MCF 10A (cell line): ENCODE measurements around the gene FARSB. TPM values are rescaled to one million over a fixed set of nuclear protein-coding genes. Genes with fewer than 3 reads are reported as not detected.
A peak's percentile ranks its signal among the peaks of the same experiment; 100 is the strongest.

ENCODE experiments used
- BruUV-seq: library from RNA; stranded (reverse); fragments of 400-500 nt; replicated peaks from 2 replicates; lab custom pipeline; 2021; lab: Mats Ljungman, UMichigan
- CTCF ChIA-PET: fragments of 300-600 bp; sonication (Branson Sonifier 250); formaldehyde crosslinking; extraction: SDS; loops from one replicate; lab custom pipeline; 2021; ENCODE audit warnings: antibody characterized with exemption, inconsistent platforms; lab: Yijun Ruan, JAX
- POLR2A ChIA-PET: fragments of 300-600, 350-650 bp; sonication (Branson Sonifier 250); formaldehyde crosslinking; extraction: SDS; loops from one replicate; lab custom pipeline; 2020; ENCODE audit warnings: antibody characterized with exemption, inconsistent platforms; lab: Yijun Ruan, JAX
- DNase-seq: peaks from one replicate; pipeline ENCODE4 v3.0.0-alpha.2; 2018; ENCODE audit not compliant: unreplicated experiment
- H3K27ac Mint-ChIP-seq: one replicate; pipeline ENCODE4 v1.8.0; 2022; ENCODE audit warnings: mild to moderate bottlenecking, low read depth, mixed read lengths; ENCODE audit not compliant: unreplicated experiment
- H3K27me3 Mint-ChIP-seq: one replicate; pipeline ENCODE4 v1.8.0; 2022; ENCODE audit warnings: mixed read lengths; ENCODE audit not compliant: insufficient read depth, unreplicated experiment
- H3K36me3 Mint-ChIP-seq: one replicate; pipeline ENCODE4 v1.8.0; 2022; ENCODE audit warnings: mild to moderate bottlenecking, moderate library complexity, mixed read lengths; ENCODE audit not compliant: insufficient read depth, unreplicated experiment
- H3K4me1 Mint-ChIP-seq: one replicate; pipeline ENCODE4 v1.8.0; 2022; ENCODE audit warnings: mixed read lengths; ENCODE audit not compliant: insufficient read depth, unreplicated experiment
- H3K4me3 Mint-ChIP-seq: one replicate; pipeline ENCODE4 v1.8.0; 2022; ENCODE audit warnings: mild to moderate bottlenecking, moderate library complexity, mixed read lengths; ENCODE audit not compliant: unreplicated experiment
- H3K9me3 Mint-ChIP-seq: one replicate; pipeline ENCODE4 v1.8.0; 2022; ENCODE audit warnings: mixed read lengths; ENCODE audit not compliant: unreplicated experiment
- CTCF ChIP-seq: fragments of 200-600 bp; IDR thresholded peaks from one replicate; pipeline ENCODE4 v1.8.0; 2022; ENCODE audit warnings: antibody characterized with exemption, mild to moderate bottlenecking; ENCODE audit not compliant: unreplicated experiment
- intact Hi-C: fragments of 100-400 bp; cut with micrococcal nuclease; formaldehyde crosslinking; loops from 2 replicates; pipeline ENCODE4 v1.14.1; 2022
- total RNA-seq: library from RNA; stranded (reverse); gene quantifications from 2 replicates; pipeline ENCODE4 v1.2.3, GENCODE V29; 2022

The FARSB gene
- total RNA-seq, 1 experiment from 2014 or later = 70.3 TPM

- DNase-seq = no peak
- H3K27me3 Mint-ChIP-seq = no peaks in the 10 kb centered on the region
- BruUV-seq = no TSS peak
- no peak overlapping the region for H3K4me3 Mint-ChIP-seq
- peak overlapping the region; percentile 59 for H3K27ac Mint-ChIP-seq
- ChIA-PET POLR2A (interaction anchor here (0.9 to 1.1 kb wide), 3 partner anchors 10 to 255 kb away, joined by 3 to 5 read pairs (median 5); no protein-coding TSS in a partner anchor), CTCF (interaction anchor here (0.7 to 3.6 kb wide), 3 partner anchors 11 to 247 kb away, joined by 3 to 15 read pairs (median 3); no protein-coding TSS in a partner anchor)
- intact Hi-C loops = no loop called here
- H3K9me3 Mint-ChIP-seq = no peaks in the 10 kb centered on the region
- H3K4me1 Mint-ChIP-seq = peaks cover 23% of the 10 kb centered on the region
- no peak for TF ChIP-seq CTCF
- H3K36me3 Mint-ChIP-seq = peaks cover 74% of the 10 kb centered on the region
These were observed 83.6 kb downstream of the FARSB start for GRCh38 chr2:222572264-222572721.

DNA sequence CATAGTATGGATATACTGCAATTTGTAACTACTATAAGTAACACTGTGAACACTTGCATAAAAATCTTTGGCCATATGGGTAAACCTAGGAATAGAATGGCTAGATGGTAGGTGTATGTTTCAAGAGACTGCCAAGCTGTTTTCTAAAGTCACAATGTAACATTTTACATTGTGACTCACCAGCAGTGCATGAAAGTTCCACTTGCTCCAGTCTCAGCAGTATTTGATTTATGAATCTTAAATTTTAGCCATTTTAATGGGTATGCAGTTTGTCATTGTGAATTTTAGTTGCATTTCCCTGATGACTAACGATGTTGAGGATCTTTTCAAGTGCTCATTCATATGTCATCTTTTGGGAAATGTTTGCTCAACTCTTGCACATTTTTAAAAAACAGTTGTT, 86.1 kb downstream of the FARSB start:
- Mint-ChIP-seq H3K9me3 (no peaks in the 10 kb centered on the region), H3K36me3 (peaks cover 75% of the 10 kb centered on the region), H3K4me1 (peaks cover 19% of the 10 kb centered on the region), H3K4me3 (no peak overlapping the region), H3K27me3 (no peaks in the 10 kb centered on the region), H3K27ac (no peak overlapping the region)
- TF ChIP-seq CTCF = no peak
- POLR2A ChIA-PET = interaction anchor here (1.0 to 2.2 kb wide), 5 partner anchors 25 to 252 kb away, joined by 3 to 11 read pairs (median 4); no protein-coding TSS in a partner anchor
- no peak for DNase-seq
- BruUV-seq = no TSS peak
- intact Hi-C loops = no loop called here
- CTCF ChIA-PET = interaction anchor here (3.6 to 4.0 kb wide), 2 partner anchors 8 to 251 kb away, joined by 15 to 30 read pairs; no protein-coding TSS in a partner anchor

GRCh38 chr2:222568865-222569264, 87.0 kb downstream of the FARSB start:
- ChIA-PET POLR2A (interaction anchor here (0.7 to 2.2 kb wide), 7 partner anchors 9 to 1280 kb away, joined by 3 to 11 read pairs (median 3); no protein-coding TSS in a partner anchor), CTCF (interaction anchor here (0.5 to 4.0 kb wide), 5 partner anchors 7 to 544 kb away, joined by 3 to 30 read pairs (median 6); no protein-coding TSS in a partner anchor)
- Mint-ChIP-seq H3K9me3 (no peaks in the 10 kb centered on the region), H3K36me3 (peaks cover 75% of the 10 kb centered on the region), H3K4me3 (no peak overlapping the region), H3K27ac (no peak overlapping the region), H3K4me1 (peaks cover 19% of the 10 kb centered on the region), H3K27me3 (no peaks in the 10 kb centered on the region)
- intact Hi-C loops = no loop called here
- TF ChIP-seq CTCF = no peak
- BruUV-seq = no TSS peak
- peak; percentile 70 for DNase-seq

GRCh38 chr2:222566229-222566628, 89.7 kb downstream of the FARSB start:
- TF ChIP-seq CTCF = no peak
- POLR2A ChIA-PET = interaction anchor here (0.6 to 2.6 kb wide), 2 partner anchors 248 to 528 kb away, joined by 3 to 9 read pairs; no protein-coding TSS in a partner anchor
- no peak overlapping the region for H3K4me3 Mint-ChIP-seq
- no TSS peak for BruUV-seq
- peaks cover 74% of the 10 kb centered on the region for H3K36me3 Mint-ChIP-seq
- DNase-seq = no peak
- H3K27ac Mint-ChIP-seq = no peak overlapping the region
- intact Hi-C loops = no loop called here
- CTCF ChIA-PET = interaction anchor here (0.6 kb wide), 1 partner anchor 663 kb away, joined by 3 read pairs; no protein-coding TSS in a partner anchor
- H3K4me1 Mint-ChIP-seq = peaks cover 15% of the 10 kb centered on the region
- H3K27me3 Mint-ChIP-seq = no peaks in the 10 kb centered on the region
- no peaks in the 10 kb centered on the region for H3K9me3 Mint-ChIP-seq
